ENCODE measurements around the gene RBMS1.

DNA sequence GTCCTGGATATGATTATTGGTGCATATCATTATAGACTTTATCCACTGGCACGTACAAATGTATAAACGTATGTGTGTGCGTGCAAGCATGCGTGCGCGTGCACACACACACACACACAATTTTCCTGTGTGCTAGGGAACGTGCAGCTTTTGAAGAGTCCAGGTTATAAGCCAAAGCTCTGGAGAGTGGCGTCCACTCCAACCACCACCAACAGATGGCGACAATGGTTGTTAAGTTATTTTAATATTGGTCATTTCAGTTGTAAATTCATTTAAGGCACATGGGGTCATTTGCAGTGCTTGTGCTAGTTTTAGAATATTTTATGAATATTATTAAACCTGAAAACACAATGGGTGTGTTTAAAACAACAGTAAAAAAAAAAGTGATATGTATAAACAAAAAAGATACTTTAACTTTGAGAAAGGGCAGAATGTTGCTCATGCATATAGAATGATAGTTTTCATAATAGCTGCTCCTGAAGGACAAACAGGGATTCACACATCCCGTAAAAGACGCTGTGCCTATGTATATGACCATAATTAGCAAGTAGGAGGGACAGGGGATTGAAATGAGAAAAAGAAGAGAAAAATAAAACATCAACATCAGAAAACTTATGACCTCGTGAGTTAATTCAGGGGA lies 169.3 kb downstream of the RBMS1 start:
- TF ChIP-seq, protein P1, sequence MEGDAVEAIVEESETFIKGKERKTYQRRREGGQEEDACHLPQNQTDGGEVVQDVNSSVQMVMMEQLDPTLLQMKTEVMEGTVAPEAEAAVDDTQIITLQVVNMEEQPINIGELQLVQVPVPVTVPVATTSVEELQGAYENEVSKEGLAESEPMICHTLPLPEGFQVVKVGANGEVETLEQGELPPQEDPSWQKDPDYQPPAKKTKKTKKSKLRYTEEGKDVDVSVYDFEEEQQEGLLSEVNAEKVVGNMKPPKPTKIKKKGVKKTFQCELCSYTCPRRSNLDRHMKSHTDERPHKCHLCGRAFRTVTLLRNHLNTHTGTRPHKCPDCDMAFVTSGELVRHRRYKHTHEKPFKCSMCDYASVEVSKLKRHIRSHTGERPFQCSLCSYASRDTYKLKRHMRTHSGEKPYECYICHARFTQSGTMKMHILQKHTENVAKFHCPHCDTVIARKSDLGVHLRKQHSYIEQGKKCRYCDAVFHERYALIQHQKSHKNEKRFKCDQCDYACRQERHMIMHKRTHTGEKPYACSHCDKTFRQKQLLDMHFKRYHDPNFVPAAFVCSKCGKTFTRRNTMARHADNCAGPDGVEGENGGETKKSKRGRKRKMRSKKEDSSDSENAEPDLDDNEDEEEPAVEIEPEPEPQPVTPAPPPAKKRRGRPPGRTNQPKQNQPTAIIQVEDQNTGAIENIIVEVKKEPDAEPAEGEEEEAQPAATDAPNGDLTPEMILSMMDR (IDR thresholded peaks at IDR 0.05), result no peak
- TF ChIP-seq POLR2A (IDR thresholded peaks at IDR 0.05), result no peak

Data from lower leg skin (tissue), 3 donors.